ENCODE measurements around the gene PLSCR5. TPM values are rescaled to one million over a fixed set of nuclear protein-coding genes. Genes with fewer than 3 reads are reported as not detected.

The PLSCR5 gene
- total RNA-seq, 1 experiment from 2014 or later: not detected

GRCh38 chr3:146540236-146540635, 64.9 kb downstream of the PLSCR5 start:
- Histone ChIP-seq H3K4me2 (no peak overlapping the region), H3K4me3 (no peak overlapping the region), H3K9me3 (ENCODE audit: insufficient read depth, low read depth) (no peaks in the 10 kb centered on the region), H3F3A (ENCODE audit: insufficient read depth, low read depth) (0 out of 2 replicates have a peak, but pooled peaks cover 6% of the 10 kb centered on the region), H3K9me2 (ENCODE audit: insufficient read depth) (no peaks in the 10 kb centered on the region), H4K20me1 (ENCODE audit: insufficient read depth) (no peaks in the 10 kb centered on the region; the same call in 1 of the 2 replicates), H3K4me1 (replicated peaks; ENCODE audit: insufficient read depth) (peaks cover 25% of the 10 kb centered on the region), H2AFZ (no peak overlapping the region), H3K79me2 (ENCODE audit: low read depth) (peaks cover 49% of the 10 kb centered on the region), H3K36me3 (ENCODE audit: low read depth) (peaks cover 10% of the 10 kb centered on the region; the same call in 1 of the 2 replicates), H3K27ac (no peak overlapping the region), H3K27me3 (ENCODE audit: insufficient read depth, low read depth) (no peaks in the 10 kb centered on the region)
- ChIA-PET CTCF (no interaction called here), POLR2A (ENCODE audit: unreplicated experiment) (no interaction called here)
- no peak for DNase-seq
- no TSS peak for BruUV-seq (replicated peaks)
- TF ChIP-seq CTCF (conservative IDR thresholded peaks at IDR 0.05) (no peak), EZH2 (IDR thresholded peaks at IDR 0.05; ENCODE audit: low read depth) (no peak)
- intact Hi-C loops (cut with micrococcal nuclease; ENCODE audit: unreplicated experiment): no loop called here

GRCh38 chr3:146539315-146539714, 65.8 kb downstream of the PLSCR5 start:
- no peak for DNase-seq
- Histone ChIP-seq H4K20me1 (ENCODE audit: insufficient read depth) (no peaks in the 10 kb centered on the region; the same call in 1 of the 2 replicates), H3K9me3 (ENCODE audit: insufficient read depth, low read depth) (no peaks in the 10 kb centered on the region), H3K79me2 (ENCODE audit: low read depth) (peaks cover 49% of the 10 kb centered on the region), H3F3A (ENCODE audit: insufficient read depth, low read depth) (0 out of 2 replicates have a peak, but pooled peaks cover 5% of the 10 kb centered on the region), H3K27ac (no peak overlapping the region), H3K4me3 (no peak overlapping the region), H3K4me1 (replicated peaks; ENCODE audit: insufficient read depth) (peaks cover 20% of the 10 kb centered on the region; the same call in 1 of the 2 replicates), H3K27me3 (ENCODE audit: insufficient read depth, low read depth) (no peaks in the 10 kb centered on the region), H3K4me2 (no peak overlapping the region), H2AFZ (no peak overlapping the region), H3K9me2 (ENCODE audit: insufficient read depth) (no peaks in the 10 kb centered on the region), H3K36me3 (ENCODE audit: low read depth) (peaks cover 10% of the 10 kb centered on the region; the same call in 1 of the 2 replicates)
- intact Hi-C loops (cut with micrococcal nuclease; ENCODE audit: unreplicated experiment): no loop called here
- ChIA-PET CTCF (no interaction called here), POLR2A (ENCODE audit: unreplicated experiment) (no interaction called here)
- TF ChIP-seq CTCF (conservative IDR thresholded peaks at IDR 0.05): no peak
- TF ChIP-seq EZH2 (IDR thresholded peaks at IDR 0.05; ENCODE audit: low read depth): no peak
- BruUV-seq (replicated peaks): no TSS peak

GRCh38 chr3:146537603-146538002, 67.5 kb downstream of the PLSCR5 start:
- no TSS peak for BruUV-seq (replicated peaks)
- CTCF ChIA-PET: no interaction called here
- peaks cover 12% of the 10 kb centered on the region; the same call in 1 of the 2 replicates for H3K4me1 ChIP-seq (replicated peaks; ENCODE audit: insufficient read depth)
- H3K79me2 ChIP-seq (ENCODE audit: low read depth): peaks cover 33% of the 10 kb centered on the region
- POLR2A ChIA-PET (ENCODE audit: unreplicated experiment): no interaction called here
- no peaks in the 10 kb centered on the region for H3K27me3 ChIP-seq (ENCODE audit: insufficient read depth, low read depth)
- no peak overlapping the region for H3K27ac ChIP-seq
- DNase-seq: no peak
- H3K36me3 ChIP-seq (ENCODE audit: low read depth): peaks cover 11% of the 10 kb centered on the region; the same call in 1 of the 2 replicates
- H3K9me2 ChIP-seq (ENCODE audit: insufficient read depth): no peaks in the 10 kb centered on the region
- H3K4me3 ChIP-seq: no peak overlapping the region
- no peaks in the 10 kb centered on the region for H3F3A ChIP-seq (ENCODE audit: insufficient read depth, low read depth)
- no peak overlapping the region for H2AFZ ChIP-seq
- intact Hi-C loops (cut with micrococcal nuclease; ENCODE audit: unreplicated experiment): no loop called here
- H4K20me1 ChIP-seq (ENCODE audit: insufficient read depth): no peaks in the 10 kb centered on the region; the same call in 1 of the 2 replicates
- no peak overlapping the region for H3K4me2 ChIP-seq
- H3K9me3 ChIP-seq (ENCODE audit: insufficient read depth, low read depth): no peaks in the 10 kb centered on the region
- no peak for TF ChIP-seq EZH2 (IDR thresholded peaks at IDR 0.05; ENCODE audit: low read depth)
- TF ChIP-seq CTCF (conservative IDR thresholded peaks at IDR 0.05): no peak
